Skin epidermis (tissue), 12 donors: ENCODE data around the gene CLASP1.
A peak's percentile ranks its signal among the peaks of the same experiment; 100 is the strongest.
"Not testable (repeated sequence)": the region's sequence is repeated elsewhere in the genome, so short reads cannot be mapped to it uniquely, and the experiment has no call there.

Source experiments
- H3K27ac ChIP-seq, 21 experiments: fragments of 200-600 bp; sonication (generic) in 11 of 21; one replicate each; pipeline ENCODE4 v1.5.0; 2020; ENCODE audit warnings: mild to moderate bottlenecking in 3 of 21, inconsistent platforms in 2 of 21, moderate library complexity in 2 of 21
- H3K4me3 ChIP-seq, 7 experiments: fragments of 200-600 bp; sonication (generic) in 2 of 7; one replicate each; pipeline ENCODE4 v1.5.0; 2020; ENCODE audit warnings: inconsistent platforms in 2 of 7, mild to moderate bottlenecking in 2 of 7, moderate library complexity in 1 of 7

The CLASP1 gene

DNA sequence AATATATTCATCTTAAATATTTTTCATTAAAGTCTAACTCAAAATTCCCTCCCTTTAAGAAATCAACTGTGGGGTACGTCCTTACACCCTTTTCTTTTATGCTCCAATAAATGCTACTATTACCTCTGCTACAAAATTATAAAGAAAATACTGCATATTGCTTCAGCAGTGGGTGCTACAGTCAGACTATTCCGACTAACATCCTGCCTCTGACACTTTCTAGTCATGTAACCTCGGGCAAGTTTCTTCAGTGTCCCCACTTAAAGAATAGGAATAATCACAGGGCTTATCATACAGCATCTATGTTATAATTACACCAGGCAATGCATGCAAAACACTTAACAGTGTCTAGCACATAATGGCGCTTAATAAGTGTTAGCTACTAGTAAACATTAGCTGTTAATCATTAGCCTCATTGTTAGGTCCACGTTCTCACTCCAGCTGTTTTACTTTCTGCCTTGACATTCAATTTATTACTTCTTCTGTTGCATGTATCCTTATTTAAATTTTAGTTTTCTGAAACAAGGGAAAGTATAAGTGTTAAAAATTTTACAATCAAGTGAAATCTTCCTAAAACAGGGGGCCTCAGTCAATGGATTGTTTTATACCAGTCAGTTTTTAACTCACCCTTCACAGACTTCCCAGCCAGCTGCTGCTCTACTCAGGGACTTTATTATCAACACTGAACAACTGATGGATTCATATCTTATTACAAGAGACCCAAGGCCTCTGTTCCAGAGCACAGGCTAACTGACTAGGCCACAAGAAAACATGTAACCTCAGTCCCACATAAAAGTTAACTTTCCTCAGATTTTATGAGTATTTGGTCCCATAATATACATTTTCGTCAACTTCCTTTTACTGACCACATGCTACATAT lies 54.0 kb downstream of the CLASP1 start:
- Histone ChIP-seq H3K27ac (peak overlapping the region in 1 of 21 experiments; percentile 32), H3K4me3 (no peak overlapping the region)

DNA sequence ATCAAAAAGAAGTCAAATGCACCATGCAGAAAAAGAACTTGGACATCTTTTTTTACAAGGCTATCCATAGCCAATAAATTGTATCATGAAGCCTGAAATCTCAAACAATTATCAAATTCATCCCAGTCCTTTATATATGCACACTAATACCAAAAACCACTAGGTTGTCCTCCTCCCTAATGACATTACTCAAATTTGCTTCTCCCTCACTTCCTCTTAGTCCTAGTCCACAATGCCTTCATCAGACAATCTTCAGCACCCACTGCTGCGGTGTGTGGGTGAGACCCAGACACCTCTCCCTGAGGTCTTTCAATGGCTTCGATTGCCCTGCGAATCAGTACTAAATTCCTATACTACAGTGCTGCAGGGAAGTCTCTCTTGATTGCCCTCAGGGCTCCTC lies 58.1 kb downstream of the CLASP1 start:
- Histone ChIP-seq H3K27ac (no peak overlapping the region), H3K4me3 (no peak overlapping the region)

DNA sequence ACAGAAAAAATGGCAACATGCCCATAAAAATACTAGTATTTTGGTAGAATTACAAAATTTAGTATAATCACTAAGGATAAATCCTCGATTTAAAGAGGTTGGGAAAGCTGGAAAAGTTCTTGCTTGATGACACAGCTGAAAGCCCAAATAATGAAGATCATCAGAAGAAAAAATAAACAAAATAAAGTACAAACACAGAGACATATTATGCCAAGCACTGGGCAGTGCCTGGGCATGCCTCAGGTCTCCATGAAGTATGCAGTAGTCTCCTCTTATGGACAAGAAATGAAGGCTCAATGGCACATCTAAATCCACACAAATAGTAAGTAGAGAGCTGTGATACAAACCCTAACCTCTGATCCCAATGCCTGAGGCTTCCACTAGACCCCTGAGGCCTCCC lies 60.9 kb downstream of the CLASP1 start:
- Histone ChIP-seq H3K4me3 (no peak overlapping the region), H3K27ac (peak overlapping the region in 1 of 21 experiments; percentile 17)

DNA sequence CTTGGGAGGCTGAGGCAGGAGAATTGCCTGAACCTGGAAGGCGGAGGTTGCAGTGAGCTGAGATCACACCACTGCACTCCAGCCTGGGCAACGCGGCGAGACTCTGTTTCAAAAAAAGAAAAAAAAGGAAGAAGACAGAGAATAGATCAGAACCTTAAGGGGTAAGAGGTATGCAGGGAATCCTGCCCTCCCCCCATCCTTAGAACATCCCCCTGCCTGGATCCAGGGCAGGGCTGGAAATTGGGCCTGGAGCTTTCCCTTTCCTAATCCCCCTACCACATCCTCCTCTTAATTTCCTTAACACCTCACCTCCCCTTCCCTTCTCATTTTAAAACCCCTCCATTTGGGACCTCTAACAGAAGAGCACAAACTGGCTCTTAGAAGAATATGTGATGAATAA lies 62.1 kb downstream of the CLASP1 start:
- Histone ChIP-seq H3K27ac (no peak overlapping the region), H3K4me3 (no peak overlapping the region)

DNA sequence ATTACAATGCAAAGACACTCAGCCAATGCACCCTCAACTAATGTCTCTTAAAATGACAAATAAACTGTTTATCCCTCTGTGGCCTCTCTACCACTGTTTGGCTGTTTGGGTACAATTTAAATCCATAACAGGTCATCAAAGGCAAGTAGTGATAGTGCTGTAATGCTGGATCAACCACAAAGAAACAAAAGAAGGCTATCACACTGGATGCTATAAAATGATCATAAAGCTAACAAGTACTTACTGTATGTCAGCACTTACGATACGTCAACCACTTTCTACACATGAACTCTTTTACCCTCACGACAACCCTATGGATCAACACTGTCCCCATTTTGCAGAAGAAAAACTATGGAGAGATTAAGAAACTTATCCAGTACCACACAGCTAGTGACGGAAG lies 64.5 kb downstream of the CLASP1 start:
- no peak overlapping the region for H3K4me3 ChIP-seq
- H3K27ac ChIP-seq: no peak overlapping the region

DNA sequence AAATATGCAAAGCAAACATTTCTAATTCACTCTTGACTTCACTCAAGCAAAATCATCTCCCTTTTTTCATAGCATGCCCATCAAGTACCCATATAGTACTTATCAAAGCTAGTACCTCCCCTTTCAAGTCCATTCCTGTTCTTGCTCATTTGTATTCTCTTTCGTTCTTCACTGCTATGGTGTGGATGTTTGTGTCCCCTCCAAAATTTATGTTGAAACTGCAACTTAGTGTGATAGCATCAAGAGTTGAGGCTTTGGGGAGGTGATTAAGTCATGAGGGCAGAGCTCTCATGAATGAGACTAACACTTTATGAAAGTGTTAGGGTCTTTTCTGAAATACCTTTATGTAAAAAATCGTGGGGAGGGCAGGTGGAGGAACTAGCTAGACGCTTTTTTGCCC lies 65.7 kb downstream of the CLASP1 start:
- Histone ChIP-seq H3K27ac (no peak overlapping the region), H3K4me3 (no peak overlapping the region)

DNA sequence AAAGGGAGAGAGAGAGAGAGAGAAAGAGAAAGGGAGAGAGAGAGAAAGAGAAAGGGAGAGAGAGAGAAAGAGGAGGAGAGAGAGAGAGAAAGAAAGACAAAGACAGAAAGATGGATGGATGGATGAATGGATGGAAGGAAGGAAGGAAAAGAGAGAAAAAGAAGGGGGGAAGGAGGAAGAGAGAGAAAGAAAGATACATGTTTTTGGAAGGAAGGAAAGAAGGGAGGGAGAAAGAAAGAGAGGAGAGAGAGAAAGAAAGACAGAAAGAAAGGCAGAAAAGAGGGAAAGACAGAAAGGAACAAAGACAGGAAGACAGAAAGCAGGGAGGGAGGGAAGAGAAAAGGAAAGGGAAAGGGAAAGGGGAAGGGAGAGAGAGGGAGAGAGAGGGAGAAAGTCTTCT lies 67.0 kb downstream of the CLASP1 start:
- Histone ChIP-seq H3K27ac (no peak overlapping the region), H3K4me3 (no peak overlapping the region)

DNA sequence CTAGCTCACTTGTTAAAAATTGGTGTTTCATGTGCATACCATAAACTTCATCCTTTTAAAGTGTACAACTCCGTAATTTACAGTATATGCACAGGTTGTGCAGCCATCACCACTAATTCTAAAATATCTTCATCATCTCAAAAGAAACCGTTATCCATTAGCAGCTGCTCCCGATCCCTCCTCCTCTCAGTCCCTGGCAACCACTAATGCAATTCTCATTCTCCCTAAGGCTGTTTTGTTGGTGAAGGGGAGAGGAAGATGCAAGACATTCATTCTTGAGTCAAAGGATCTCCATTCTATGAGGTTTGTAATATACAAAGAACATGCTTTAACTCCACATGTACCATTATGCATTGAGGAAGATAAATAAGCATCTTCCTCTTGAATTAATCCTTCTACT lies 70.0 kb downstream of the CLASP1 start:
- Histone ChIP-seq H3K27ac (no peak overlapping the region), H3K4me3 (no peak overlapping the region)

DNA sequence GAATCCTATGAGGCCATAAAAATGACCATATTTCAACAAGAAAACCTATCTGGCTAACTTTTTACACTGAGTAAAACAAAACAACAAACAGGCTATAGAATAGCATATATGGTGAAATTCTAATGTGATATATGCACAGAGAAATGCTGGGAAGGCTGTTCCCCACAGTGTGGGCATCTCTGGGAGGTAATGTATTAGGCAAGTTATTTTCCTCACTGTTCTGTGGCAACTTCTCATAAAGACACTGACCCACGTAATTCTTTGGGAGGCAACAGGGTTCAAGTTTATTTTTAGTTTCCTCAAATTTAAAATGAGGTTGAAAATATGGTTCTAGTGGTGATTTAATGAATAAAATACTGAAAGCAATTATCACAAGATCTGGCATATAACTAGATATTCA lies 71.9 kb downstream of the CLASP1 start:
- Histone ChIP-seq H3K4me3 (no peak overlapping the region), H3K27ac (no peak overlapping the region)

DNA sequence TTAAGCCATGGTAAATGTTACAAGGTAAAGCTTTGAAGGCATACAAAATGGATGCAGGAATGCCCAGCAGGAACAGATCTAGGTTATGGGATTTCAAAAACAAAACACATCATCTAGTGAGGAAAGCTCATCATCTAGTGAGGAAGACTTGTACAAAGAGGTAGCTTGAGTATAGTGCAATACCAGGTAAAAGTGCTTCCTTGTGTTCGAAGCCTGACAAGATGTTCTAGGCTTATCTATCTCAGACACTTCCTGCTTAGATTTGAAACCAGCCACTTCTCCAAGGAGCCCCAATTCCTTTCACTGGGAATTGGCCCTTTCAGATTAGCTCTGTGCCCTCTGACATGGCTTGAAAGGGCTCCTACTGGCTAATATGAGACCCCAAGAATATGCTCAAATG lies 73.0 kb downstream of the CLASP1 start:
- H3K4me3 ChIP-seq: no peak overlapping the region
- no peak overlapping the region for H3K27ac ChIP-seq

DNA sequence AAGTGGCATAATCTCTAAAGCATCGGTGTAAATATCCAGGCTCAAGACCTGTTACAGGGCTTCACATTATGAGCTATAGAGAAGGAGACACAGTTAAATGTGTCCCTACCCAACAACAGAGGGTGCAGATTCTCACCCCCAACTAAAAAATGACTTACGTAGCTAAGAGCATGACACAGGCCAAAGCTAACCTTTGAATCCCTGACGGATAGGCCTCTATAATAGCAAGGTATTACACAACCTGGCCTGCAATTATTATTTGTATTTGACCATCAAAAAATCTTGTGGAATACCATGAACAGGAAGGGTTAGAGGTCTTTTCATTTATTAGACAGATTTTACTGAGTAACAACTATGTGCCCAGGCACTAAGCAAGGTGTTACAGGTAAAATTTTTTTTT lies 73.5 kb downstream of the CLASP1 start:
- Histone ChIP-seq H3K4me3 (no peak overlapping the region), H3K27ac (no peak overlapping the region)

DNA sequence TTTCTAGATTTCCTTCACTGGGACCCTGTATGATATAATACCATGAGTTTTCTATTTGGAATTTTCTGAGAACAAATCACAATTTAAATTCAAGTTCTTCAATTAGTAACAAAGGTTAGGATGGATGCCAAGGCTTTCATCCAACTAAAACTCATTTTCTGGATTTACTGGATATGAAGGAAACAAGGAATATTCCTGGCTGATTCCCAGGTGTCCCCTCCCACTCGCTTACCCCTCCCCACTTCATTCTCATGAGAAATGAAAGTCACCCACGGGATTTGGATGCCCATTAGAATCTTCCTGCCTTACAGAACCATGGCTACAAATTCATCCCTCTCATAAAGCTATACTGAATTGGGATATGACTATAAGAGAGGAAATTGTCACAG lies 78.6 kb downstream of the CLASP1 start:
- no peak overlapping the region for H3K4me3 ChIP-seq
- no peak overlapping the region for H3K27ac ChIP-seq

DNA sequence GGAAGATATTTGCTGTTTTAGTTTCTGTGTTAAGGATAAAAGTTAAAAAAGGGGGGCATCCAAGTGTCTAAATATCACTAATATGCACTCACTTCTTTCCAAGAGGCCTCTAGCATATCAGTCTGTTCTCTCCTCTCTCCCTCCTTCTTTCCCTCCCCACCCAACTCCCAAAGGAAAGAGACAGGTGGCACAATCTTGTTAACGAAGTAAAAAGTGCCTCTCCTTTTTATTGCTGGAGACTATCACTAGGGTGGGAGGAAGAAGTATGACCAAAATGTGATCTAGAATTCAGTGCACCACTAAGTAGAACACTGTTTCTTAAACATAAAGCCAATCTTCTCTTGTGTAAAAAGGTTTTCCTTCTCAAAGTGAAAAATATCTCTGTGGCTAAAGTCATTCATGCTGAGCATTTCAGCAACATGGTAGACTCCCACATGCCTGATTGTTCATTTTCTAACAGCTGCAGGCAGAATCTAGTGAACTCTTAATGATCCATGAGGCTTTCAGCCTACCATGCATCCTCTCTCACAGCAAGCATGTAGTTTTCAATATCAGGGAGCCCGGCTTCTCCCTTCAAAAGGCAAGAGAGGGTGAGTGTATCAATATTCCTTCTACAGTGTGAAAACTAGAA lies 79.1 kb downstream of the CLASP1 start:
- H3K4me3 ChIP-seq: no peak overlapping the region
- H3K27ac ChIP-seq: no peak overlapping the region

DNA sequence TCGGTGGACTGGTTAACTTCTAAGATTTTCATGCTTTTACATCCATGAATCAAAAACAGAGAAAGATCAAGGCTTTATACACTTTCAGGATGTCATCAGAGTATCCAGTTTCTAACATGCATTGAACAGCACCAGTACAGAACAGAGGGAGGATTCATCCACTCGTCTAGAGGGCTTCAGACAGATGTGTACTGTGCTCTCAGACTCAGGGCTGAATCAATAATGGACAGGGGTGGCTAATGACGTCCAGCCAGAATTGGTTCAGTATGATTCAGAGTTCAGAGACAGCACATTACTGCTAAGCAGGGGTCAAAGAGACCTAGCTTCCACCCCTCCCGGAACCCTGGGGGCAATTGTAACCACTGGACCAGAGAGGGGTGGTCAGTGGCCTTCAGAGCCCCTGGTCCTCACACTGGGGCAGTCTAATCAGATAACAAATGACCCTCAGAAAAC lies 81.3 kb downstream of the CLASP1 start:
- Histone ChIP-seq H3K4me3 (no peak overlapping the region), H3K27ac (no peak overlapping the region)

DNA sequence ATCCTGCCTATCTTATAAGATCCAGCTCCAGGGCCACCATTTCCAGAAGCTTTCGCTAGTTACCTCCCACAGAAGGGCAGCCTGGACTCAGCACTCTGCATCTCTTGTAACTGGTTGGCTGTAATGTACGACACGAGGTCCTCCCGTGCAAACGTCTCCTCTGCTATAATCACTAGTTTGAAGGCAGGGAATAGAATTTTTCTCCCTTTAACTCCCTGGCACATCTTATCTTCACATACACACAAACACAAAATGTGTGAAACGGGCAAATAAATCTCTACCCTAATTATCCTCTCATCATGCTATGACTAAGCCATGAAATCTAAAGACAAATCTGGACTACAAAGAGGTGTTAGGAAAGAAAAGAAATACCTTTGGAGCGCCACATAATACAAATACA lies 81.8 kb downstream of the CLASP1 start:
- no peak overlapping the region for H3K27ac ChIP-seq
- H3K4me3 ChIP-seq: no peak overlapping the region

DNA sequence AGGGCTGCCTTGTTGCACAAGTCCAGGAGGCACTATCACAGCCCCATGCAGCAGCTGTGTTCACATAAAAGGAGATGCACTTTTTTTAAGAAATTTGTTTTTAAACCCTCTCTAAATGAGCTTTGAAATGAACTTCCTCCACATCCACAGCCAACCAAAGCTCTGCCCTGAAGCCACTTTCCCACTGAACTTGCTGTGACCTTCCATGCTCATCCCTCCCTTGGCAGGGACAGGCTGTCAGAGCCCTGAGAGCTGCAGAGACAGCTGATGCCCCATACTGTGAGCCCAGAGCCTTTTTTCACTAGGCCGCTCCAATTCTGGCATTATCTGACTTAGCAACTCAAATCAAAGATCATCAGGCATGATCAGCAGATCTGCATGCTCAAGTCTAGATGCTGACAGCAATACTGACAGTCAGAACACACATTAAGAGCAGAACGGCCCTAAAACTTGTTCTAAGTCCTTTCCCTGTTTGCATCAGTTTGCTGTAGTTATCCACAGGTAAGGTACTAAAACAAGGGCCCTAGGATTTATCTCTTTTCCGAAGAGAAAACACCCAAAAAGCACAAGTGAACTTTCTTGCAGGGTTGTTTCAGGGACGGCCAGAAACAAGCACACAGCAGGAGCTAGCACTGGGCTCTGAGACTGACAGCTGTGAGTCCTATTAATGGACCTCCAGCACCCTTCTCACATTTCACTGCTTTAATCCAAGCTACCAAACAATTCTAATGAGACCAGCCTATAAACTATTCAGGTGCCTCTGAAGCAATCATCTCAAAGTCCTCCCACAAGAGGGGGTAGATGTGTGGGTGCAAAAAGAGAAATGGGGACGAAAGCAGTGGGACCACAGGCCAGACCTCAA lies 83.6 kb downstream of the CLASP1 start:
- no peak overlapping the region for H3K27ac ChIP-seq
- no peak overlapping the region for H3K4me3 ChIP-seq

DNA sequence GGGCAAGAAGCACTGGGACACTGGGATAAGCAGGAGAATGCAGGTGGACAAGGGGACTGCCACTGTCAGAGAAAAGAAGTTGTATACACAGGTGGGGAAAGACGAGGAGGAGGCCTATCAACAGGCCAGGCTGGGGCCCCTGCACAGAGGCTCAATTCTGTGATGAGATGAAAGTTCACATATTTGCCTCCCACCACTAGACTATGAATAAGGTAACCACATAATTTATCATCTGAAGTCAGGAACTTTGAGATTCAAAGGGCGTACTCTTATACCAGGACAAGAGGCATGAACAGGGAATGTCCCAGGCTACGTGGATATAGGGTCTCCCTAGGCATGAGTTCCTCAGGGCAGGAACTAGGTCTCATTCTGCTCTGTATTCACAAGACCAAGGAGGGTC lies 84.4 kb downstream of the CLASP1 start:
- H3K4me3 ChIP-seq: no peak overlapping the region
- no peak overlapping the region for H3K27ac ChIP-seq

DNA sequence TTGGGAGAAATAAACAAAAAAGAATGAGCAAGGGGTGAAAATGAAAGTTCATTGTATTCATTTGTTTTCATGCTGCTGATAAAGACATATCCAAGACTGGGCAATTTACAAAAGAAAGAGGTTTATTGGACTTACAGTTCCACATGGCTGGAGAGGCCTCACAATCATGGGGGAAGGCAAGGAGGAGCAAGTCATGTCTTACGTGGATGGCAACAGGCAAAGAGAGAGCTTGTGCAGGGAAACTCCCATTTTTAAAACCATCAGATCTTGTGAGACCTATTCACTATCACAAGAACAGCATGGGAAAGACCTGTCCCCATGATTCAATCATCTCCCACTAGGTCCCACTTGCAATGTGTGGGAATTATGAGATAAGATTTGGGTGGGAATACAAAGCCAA lies 85.5 kb downstream of the CLASP1 start:
- not testable (repeated sequence) for H3K27ac ChIP-seq, H3K4me3 ChIP-seq

DNA sequence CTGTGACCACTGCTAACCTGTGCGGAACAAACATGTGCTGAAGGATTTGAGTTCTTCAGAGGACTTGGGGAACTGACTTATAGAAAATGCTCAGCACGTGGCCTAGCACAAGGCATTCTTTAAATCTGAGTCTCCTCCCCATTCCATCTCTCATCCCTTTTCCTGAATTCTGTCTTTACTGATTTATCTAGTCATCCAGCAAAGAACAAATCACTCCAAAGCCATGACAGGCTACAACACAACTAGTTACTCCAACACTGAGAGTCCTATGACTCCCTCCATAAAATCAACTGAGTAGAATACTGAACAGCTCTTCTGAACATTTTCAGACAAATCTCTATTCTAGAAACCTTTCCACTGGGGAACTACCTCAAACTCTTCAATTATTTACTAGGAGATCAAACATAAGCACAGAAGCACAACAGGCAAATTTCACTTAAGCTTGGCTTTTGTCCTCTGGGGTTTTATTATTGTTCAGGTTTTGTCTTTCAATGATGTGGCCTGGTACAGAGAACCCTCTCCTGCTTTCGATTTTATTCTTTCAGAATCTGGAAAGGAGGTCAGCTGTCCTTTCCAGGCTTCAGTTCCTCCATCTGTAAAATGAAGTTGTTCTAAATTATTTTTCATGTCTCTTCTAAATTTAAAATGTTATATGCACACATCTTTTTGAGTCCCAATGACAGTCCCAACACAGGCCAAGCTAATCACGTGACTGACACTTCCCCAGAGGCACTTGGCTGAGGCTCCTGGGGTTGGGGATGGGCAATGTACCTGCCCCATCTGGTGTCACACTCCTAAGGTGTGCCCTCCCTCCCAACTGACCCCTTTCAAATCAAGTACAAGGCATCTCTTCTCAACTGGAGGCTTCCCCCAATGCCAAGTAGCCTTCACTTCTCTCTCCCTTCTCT lies 86.7 kb downstream of the CLASP1 start:
- Histone ChIP-seq H3K27ac (no peak overlapping the region), H3K4me3 (no peak overlapping the region)
